NCI-H2227 (cell line): ENCODE results near the gene STK17B.
"Not testable (repeated sequence)": the region's sequence is repeated elsewhere in the genome, so short reads cannot be mapped to it uniquely, and the experiment has no call there.

Experiments
- DNase-seq: peaks from one replicate; lab custom pipeline; 2025; ENCODE audit not compliant: unreplicated experiment; lab: John Stamatoyannopoulos, UW

Gene STK17B

DNA sequence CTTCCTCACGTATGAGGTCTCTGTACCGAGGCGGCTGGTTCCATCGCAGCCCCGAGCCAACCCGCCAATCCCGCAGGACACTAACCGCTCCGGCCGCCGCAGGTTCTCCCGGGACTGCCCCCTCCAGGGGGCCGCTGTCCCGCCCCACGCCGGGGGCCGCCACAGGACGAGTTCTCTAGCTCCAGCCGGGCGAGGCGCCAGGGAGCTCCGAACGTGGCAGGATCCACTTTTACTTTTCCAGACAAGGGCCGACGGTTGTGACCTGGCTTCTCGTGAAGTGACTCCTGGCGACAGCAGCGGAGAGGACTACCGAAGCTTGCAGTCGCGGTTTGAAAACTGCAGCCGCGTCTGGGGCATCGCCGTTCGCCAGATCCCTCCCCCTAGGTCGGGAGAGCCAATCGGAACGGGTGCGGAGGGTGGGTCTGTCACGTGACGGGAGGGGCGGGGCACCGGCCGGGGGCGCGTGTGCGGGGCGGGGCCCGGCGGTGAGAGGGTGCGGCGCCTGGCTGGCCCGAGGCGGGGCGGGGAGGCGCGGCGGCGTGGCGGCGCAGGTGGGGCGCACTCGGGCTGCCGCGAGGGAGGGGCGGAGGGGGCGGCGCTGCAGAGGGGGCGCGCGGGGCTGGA lies at the start of gene STK17B:
STK17B (minus strand) TSS at position 331 of the 624 bp plus-strand sequence. CDS start 8,195 bp downstream, outside the sequence.
- DNase-seq, result peak; percentile 98

DNA sequence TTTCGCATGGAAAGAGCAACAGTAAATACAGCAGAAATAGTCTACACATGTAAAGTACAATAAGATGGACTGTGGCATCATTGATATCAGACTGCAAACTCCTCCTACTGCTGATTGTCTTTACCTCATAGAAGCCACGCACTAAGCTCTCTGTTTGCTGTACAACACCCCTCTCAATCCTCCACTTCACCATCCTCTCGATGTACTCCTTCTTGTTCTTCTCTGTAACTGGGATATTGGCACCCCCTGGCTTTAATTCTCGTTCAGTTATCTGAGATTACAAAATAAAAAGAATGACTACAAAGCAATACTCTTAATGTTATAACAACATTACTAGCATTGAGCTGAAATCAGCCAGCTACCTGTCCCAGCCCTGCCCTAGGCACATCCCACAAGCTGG lies 49.3 kb upstream of the STK17B start:
- no peak for DNase-seq

DNA sequence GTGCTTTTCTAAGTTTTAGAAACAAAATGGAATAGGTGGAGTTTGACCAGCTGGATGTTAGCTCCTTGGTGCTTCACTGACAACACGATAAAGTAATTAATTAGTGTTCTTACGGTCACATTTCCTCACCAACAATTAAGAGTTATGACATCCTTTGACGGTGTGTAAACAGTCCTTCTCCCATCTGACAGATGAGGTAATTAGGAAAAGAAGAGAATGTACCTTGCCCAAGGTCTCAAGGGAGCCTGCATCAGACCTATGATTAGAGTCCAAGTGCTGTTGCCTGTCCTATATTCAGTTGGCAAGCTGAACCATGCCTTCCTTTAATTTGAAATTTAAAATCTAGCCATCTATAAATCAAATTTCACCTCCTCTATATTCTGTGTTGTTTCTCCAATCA lies 48.3 kb upstream of the STK17B start:
- no peak for DNase-seq

DNA sequence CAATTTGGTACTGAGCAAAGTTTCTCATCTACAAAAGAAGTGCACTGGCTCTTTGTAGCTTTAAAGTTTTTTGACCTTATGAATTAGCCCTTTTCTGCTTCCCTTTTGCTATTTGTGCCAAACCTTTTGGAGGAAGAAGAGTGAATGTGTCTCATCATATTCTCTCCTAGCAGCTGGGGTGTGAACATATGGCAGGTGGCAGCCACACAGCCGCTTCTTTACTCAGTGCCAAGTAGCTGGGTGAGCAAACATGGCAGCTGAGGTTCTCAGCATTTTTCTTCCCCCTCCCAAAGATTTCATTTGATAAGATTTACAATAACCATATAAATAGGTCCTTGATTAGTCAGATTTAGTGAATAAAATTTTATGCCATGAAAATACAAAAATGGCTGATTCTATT lies 46.7 kb upstream of the STK17B start:
- DNase-seq, result no peak

DNA sequence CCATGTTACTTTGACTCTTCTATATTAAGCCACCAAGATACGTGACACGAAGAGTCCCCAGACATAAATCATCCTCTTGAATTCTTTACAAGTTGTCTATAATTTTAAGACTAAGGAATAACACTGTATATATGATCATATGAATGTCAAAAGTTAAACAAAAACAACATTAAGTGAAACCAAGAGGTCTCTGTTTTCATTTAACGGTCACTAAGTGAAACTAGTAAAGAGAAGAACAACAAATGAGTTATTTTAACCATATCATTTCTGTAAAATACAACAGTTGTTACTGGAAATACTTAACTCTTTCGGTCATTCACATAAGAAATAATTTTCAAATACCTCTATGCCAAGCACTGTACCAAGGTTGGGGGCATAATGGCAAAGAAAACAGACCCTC lies 45.7 kb upstream of the STK17B start:
- DNase-seq, result no peak

DNA sequence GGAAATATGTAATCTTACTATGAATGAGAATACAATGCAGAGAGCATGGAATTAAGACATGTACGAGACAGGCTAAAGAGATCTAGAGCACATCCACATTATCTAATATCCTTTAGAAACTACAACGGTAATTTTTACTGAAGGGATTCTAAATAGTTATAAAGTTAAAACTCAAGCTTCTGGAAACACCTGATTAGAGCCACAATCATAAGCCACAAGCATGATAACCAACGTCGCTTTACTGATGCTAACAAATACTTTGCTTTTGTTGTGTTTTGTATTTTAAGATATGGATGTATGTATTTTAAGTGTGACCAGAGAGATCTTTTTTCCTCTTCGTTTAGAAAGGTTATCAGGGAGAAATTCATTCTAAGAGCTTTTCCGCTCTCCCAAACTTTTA lies 44.0 kb upstream of the STK17B start:
- DNase-seq, result no peak

DNA sequence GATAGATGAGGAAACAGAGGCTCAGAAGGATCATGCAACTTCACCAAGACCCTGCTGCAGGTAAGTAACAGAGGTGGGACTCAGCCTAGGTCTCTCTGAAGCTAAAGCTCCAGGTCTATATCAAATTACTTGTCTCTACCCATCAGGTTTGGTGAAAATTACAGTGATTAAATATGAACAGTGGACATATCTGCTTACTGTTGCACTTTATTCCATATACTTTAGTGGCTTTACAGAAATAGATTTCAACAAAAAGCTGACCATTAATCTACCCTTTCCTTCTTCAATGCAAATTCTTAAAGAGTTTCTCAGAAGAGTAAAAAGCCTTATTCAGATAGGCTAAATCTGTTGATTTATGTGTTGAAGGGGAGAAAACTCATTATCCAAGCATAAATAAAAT lies 42.8 kb upstream of the STK17B start:
- no peak for DNase-seq

DNA sequence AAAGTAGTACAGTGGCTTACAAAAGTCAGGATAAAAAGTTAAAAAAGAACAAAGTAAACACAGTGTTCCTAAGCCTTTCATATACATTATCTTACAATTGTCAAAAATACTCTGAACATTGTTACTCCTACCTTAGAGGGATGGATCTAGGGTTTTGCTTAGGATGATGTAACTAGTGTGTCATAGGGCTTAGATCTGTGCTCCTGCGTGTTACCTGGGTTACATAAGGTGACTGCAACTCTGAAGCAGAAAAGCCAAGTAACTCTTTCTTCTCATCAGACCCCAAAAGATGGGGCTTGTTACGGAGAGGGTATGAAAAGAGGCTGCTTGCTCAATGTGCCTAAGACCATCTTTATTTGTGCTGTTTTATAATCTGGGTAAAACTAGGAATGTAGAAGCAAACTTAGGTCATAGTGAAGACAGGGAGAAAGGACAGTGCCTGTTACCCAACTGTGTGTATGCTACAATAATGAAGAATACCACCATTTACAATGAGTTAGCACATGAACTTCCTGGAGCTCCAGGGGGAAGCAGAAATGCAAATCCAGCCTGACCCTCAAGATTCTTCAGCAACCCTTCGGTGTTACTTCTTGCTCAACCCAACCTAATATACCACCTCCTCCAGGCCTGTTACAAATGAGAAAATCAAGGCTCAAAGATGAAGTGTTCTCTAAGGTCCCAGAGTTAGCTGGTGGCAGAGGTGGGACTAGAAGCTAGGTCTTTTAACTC lies 42.0 kb upstream of the STK17B start:
- DNase-seq, result no peak

DNA sequence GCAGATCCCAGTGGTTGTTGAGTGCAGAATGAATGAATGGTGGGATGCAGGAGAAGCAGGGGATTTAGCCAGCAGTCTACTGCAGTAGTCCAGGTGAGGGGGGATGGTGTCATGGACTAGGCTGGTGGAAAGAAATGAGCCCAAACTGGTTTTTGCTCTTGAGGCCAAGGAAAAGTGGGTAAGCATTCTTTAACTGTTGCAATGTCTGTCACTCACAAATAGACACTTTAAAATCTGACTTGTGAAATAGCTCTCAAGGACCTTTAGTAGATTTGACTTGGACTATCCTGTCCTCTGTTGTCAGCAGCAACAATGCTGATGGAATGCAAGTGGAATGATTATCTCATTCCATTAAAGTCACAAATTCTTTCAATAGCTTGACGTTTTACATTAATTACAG lies 37.5 kb upstream of the STK17B start:
- DNase-seq, result no peak

DNA sequence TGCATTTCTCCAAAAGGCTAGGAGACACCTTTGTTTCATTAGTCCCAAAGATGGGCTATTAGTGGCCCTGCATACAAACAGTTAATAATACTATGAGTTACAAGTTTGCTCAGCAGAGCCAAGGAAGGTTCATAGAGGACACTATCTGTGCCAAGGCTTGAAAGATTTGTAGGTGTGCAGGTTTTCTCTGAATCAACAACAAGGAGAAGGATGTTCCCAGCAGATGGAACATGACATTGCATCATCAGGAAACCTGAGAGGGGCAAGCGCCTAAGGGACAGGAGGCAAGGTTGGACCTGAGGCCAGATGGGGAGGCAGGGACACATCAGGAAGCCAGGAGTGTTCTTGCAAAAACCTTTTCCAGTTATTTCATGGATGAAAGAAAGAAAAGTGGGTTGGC lies 35.4 kb upstream of the STK17B start:
- no peak for DNase-seq

DNA sequence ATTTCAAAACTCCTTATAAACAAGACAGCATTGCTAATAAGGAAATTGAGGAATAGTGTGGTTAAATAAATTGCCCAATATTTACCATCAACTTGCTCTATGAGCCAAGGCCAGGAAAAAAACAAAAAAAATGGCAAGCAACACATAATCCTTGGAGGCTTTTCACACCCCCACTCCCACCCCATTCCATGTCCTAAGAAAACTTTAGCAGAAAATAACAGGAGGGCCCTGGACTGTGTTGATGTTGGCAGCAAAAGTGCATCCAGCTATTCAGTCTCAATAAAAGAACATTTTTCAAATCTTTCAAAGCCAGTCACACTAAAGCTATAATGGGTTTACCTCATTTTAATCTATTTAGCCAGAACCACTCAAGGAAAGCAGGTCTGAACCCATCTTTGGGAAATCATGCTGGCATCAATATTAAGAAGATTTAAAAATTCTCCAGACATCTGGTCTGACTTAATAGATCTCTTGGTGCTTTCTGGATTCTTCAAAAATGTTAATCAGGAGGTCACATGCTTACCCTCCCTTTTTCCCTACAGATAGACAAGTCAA lies 34.6 kb upstream of the STK17B start:
- DNase-seq, result no peak

DNA sequence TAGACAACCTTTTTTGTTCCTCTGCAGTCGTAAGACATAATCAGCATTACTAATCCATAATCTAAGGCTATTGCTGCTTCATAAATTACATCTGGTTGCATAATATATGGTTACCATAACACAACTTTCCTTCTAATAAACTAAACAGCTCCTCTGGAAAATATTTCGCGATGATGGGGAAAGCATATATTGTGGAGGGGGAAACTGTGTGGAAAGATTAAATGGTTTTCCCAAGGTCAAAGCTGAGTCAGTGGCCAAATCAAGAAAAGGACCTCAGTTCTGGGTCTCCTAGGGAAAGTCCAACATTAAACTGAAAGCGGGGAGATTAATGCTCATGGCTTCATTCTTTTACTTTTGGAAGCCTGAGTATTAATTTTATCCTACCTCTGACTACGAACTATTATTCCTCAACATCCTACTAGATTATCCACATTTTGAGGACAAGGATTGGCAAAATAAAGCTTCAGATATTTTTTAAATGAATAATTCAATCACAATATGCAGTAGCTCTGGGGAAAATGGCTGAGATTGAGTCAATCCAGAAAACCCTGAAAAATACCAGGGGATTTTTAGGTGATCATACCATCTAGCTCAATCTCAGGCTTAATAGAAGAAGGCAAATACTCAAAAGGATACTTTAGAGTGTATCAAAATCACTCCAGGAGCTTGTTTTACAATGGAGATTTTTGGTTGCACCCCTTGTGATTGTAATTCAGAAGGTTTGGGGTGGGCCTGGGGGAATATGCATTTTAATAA lies 33.8 kb upstream of the STK17B start:
- no peak for DNase-seq

DNA sequence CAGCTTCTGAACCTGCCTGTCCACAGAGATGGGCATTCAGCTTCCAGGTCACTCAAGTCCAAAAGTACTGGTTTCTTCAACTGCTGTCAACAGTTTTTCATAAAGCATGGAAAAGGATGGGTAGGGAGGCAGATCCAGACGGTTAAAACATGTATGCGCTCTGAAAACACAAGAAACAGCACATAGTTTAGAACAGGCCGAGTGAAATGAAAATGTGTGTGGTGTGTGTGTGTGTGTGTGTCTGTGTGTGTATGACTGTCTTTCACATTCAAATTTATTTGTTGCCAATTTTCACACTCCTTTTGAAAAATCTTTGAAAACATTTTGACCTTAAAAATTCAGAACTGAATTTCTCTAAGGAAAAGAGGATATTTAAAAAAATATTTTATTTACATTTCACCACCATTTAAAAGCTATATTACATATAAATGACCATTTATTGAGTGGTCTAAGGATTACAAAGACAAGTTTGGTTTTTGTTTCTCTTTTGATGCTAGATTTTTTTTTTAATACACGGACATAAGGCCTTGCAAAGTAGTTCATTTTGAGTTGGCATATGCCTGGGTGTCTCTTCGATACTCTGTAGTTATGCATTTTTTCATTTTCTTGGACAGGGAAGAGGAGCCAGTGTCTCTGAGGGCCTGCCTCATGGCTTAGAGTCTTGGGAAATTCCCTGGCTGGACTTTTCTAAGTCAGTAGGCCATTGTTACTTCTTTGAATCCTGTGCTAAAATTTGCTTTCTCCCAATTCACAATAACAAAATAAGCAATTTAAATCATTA lies 30.0 kb upstream of the STK17B start:
- DNase-seq, result no peak

DNA sequence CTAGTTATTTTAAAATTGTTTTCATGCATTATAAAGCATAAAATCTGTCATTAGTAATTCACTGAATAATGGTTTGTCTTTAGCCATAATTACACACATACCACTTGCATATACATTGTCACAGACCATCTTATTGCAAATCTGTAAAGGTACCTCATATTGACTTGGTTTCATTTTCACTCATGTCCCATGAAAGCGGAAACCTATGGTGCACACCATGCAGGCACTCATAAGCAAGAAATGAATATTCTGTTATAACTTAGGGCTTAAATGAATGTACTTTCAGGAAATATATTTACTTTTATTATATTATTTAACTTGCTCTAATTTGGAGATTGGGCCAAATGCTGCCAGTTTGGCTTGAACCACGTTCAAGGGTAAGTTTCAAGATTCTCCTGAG lies 29.2 kb upstream of the STK17B start:
- no peak for DNase-seq

DNA sequence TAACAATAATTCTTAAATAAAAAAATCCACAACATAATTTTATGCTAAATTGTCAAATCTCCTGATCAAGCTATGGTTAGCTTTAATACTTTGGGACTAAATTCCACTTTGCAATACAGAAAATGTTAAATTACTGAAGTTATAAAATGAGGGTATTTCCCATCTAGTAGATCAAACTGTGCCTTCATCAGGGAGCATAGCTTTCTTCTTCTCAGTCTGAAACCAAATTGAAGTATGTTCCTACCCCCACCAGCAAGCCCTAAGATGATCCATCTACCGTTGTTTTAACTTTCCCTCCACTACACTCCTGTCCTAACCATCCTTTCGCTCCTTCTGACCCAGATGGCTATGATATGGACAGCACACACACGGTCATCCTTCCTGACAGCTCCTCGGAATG lies 24.4 kb upstream of the STK17B start:
- no peak for DNase-seq

DNA sequence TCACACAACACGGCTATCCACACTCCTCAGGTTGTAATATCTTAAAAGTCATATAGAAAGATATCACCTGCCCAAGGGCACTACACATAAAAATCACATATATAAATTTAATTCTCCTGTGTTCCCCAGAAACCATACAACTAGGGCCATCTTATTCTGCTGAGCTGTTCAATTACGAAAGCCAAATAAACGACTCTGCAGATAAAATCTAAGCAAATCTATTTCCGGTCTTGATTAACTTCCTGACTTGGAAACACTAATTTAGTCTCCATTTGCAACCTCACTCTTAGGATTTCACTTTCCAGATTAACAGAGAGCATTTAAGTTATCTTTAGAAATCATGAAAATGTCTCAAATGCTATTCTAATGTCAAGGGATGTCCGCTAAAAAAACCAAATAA lies 23.9 kb upstream of the STK17B start:
- no peak for DNase-seq

DNA sequence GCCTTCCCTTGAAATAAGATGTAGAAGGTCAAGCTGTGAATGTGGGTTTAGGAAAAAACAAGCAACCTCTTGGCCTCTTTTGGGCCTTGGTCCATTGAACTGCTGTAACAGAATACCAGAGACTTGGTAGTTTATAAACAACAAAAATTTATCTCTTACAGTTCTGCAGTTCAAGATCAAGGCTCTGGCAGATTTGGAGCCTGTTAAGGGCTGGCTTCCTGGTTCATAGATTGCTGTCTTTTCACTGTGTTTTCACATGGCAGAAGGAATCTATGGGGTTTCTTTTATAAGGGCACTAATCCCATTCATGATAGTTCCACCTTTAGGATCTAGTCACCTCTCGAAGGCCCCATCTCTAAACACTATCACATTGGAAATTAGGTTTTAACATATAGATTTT lies 20.2 kb upstream of the STK17B start:
- no peak for DNase-seq

DNA sequence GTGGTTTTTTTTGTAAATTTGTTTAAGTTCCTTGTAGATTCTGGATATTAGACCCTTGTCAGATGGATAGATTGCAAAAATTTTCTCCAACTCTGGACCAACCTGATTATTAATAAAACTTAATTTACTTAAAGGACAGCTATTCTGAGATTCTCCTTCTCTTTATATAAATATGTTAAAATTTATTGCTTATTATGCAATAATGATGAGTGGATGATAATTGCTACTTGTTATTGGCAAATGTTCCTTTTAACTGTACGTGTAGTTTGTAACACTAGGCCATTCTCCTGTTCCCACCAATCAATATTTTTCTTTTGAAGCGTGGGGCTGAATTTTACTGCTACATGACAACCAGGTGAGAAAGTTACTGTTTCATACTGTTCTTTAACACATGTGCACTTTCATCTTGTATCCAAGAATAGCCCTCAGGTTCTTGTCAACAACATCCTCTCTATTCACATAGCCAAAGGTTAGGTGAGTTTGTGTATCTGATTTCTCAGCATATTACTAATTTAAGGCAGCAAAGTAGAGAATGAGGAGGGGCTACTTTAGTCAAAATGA lies 16.6 kb upstream of the STK17B start:
- DNase-seq, result no peak

DNA sequence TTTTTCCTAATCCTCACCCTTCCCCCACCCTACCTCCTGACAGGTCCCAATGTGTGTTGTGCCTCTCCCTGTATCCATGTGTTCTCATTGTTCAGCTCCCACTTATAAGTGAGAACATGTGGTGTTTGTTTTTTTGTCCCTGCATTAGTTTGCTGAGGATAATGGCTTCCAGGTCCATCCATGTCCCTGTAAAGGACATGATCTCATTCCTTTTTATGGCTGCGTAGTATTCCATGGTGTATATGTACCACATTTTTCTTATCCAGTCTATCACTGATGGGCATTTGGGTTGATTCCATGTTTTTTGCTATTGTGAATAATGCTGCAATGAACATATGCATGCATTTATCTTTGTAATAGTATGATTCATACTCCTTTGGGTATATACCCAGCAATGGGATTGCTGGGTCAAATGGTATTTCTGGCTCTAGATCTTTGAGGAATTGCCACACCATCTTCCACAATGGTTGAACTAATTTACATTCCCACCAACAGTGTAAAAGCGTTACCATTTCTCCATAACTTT lies 15.9 kb upstream of the STK17B start:
- DNase-seq, result not testable (repeated sequence)

DNA sequence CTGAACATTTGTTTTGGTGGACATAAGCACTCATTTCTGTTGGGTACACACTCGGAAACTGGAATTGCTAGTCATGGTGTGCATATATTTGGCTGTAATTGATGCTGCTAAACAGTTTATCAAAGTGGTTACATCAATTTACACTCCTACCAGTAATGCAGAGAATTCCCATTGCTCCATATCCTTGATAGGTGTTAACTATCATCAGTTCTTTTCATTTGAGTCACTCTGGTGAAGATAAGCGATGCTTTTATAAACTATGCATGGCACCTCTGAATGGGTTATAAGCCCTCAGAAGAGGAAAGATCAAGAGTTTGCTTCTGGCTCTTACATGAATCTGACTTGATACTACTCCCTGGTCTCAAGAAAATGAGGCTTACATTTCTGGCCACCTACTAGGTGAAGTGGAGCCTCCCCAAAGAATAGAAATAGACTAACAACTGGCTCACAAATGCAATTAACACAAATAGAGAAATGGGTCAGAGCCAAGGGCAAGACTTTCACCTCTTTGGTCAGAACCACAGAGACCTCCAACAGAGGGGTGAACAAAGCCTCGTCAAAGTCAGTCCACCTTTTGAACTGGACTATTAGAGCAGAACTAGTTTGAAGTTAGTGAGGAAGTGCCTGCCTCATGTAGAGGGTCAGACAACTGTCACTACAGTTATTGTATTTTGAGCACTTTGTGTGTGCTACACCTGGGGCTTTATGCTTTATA lies 15.0 kb upstream of the STK17B start:
- no peak for DNase-seq
